IMR-90 (cell line): ENCODE measurements around the gene SSU72. TPM values are rescaled to one million over a fixed set of nuclear protein-coding genes. Genes with fewer than 3 reads are reported as not detected.

Experiments used
- ATAC-seq: fragments of 200-7000 bp; cut with Tn5 transposase; 2 replicates; pipeline ENCODE4 v1.9.1; 2020; ENCODE audit warnings: low read depth, mild to moderate bottlenecking, moderate library complexity
- BruUV-seq: library from RNA; stranded (reverse); fragments of 400-500 nt; replicated peaks from 2 replicates; lab custom pipeline; 2021; lab: Mats Ljungman, UMichigan
- CTCF ChIA-PET: fragments of 300-600 bp; formaldehyde crosslinking; extraction: SDS; loops from one replicate; lab custom pipeline; 2021; ENCODE audit warnings: antibody characterized with exemption; lab: Yijun Ruan, JAX
- POLR2A ChIA-PET: fragments of 300-600 bp; sonication (Branson Sonifier 250); formaldehyde crosslinking; loops from one replicate; lab custom pipeline; 2022; ENCODE audit warnings: antibody characterized with exemption; ENCODE audit not compliant: unreplicated experiment; lab: Charles Lee
- DNase-seq: peaks from one replicate; pipeline ENCODE4 v3.0.0; 2013
- H2AFZ ChIP-seq: replicated peaks from 2 replicates; pipeline ENCODE3; 2013; ENCODE audit warnings: low read length, mild to moderate bottlenecking; ENCODE audit not compliant: poor library complexity
- H2AK5ac ChIP-seq: 2 replicates; pipeline ENCODE4 v1.6.1; 2013; ENCODE audit warnings: low read depth, low read length, inconsistent platforms
- H2AK9ac ChIP-seq: replicated peaks from 2 replicates; pipeline ENCODE3; 2013; ENCODE audit warnings: mild to moderate bottlenecking, low read depth, low read length, moderate library complexity; ENCODE audit not compliant: poor library complexity
- H2BK120ac ChIP-seq: 2 replicates; pipeline ENCODE4 v1.6.1; 2013; ENCODE audit warnings: low read depth, low read length, inconsistent platforms
- H2BK15ac ChIP-seq: 3 replicates; pipeline ENCODE4 v1.6.1; 2013; ENCODE audit warnings: low read depth, low read length, inconsistent platforms
- H2BK20ac ChIP-seq: 2 replicates; pipeline ENCODE4 v1.6.1; 2013; ENCODE audit warnings: low read depth, mild to moderate bottlenecking, inconsistent platforms, low read length, moderate library complexity
- H2BK5ac ChIP-seq: 2 replicates; pipeline ENCODE4 v1.6.1; 2013; ENCODE audit warnings: mild to moderate bottlenecking, low read depth, low read length, inconsistent platforms; ENCODE audit not compliant: poor library complexity, severe bottlenecking
- H3K14ac ChIP-seq: replicated peaks from 2 replicates; pipeline ENCODE4 v1.6.1; 2013; ENCODE audit warnings: low read depth, low read length, inconsistent platforms
- H3K18ac ChIP-seq: 2 replicates; pipeline ENCODE4 v1.6.1; 2013; ENCODE audit warnings: low read depth, low read length, control low read depth
- H3K23ac ChIP-seq: 2 replicates; pipeline ENCODE4 v1.6.1; 2013; ENCODE audit warnings: low read depth, low read length, inconsistent platforms
- H3K27ac ChIP-seq: 2 replicates; pipeline ENCODE4 v1.5.1; 2013; ENCODE audit warnings: mild to moderate bottlenecking, control low read depth, low read length; ENCODE audit not compliant: insufficient read depth
- H3K27me3 ChIP-seq: 2 replicates; pipeline ENCODE4 v1.6.1; 2013; ENCODE audit warnings: low read length; ENCODE audit not compliant: control insufficient read depth, insufficient read depth
- H3K36me3 ChIP-seq: 2 replicates; pipeline ENCODE4 v1.6.1; 2013; ENCODE audit warnings: low read length, mixed read lengths; ENCODE audit not compliant: control insufficient read depth, insufficient read depth
- H3K4ac ChIP-seq: 2 replicates; pipeline ENCODE4 v1.6.1; 2013; ENCODE audit warnings: low read depth, low read length, inconsistent platforms
- H3K4me1 ChIP-seq: 2 replicates; pipeline ENCODE4 v1.6.1; 2013; ENCODE audit warnings: low read length, mixed read lengths; ENCODE audit not compliant: control insufficient read depth, insufficient read depth
- H3K4me2 ChIP-seq: 2 replicates; pipeline ENCODE4 v1.6.1; 2013; ENCODE audit warnings: low read depth, mild to moderate bottlenecking, control low read depth, low read length, moderate library complexity
- H3K4me3 ChIP-seq: 2 replicates; pipeline ENCODE4 v1.5.1; 2013; ENCODE audit warnings: low read depth, mild to moderate bottlenecking, control low read depth, low read length, moderate library complexity; ENCODE audit not compliant: insufficient read depth
- H3K56ac ChIP-seq: 2 replicates; pipeline ENCODE4 v1.6.1; 2013; ENCODE audit warnings: low read length, inconsistent platforms; ENCODE audit not compliant: insufficient read depth; ENCODE audit errors: extremely low read depth
- H3K79me1 ChIP-seq, 2 experiments: 2 replicates each; pipeline ENCODE4 v1.6.1; 2013; ENCODE audit warnings: low read length in 2 of 2, inconsistent platforms in 1 of 2, low read depth in 1 of 2
- H3K9ac ChIP-seq: 2 replicates; pipeline ENCODE4 v1.6.1; 2013; ENCODE audit warnings: low read depth, low read length, control low read depth
- H3K9me1 ChIP-seq: 2 replicates; pipeline ENCODE4 v1.6.1; 2013; ENCODE audit warnings: low read length, inconsistent platforms; ENCODE audit not compliant: insufficient read depth
- H3K9me3 ChIP-seq: 2 replicates; pipeline ENCODE4 v1.6.1; 2013; ENCODE audit warnings: low read length; ENCODE audit not compliant: control insufficient read depth, insufficient read depth
- H4K20me1 ChIP-seq: 2 replicates; pipeline ENCODE4 v1.6.1; 2013; ENCODE audit warnings: low read length, inconsistent platforms; ENCODE audit not compliant: insufficient read depth
- H4K5ac ChIP-seq: 2 replicates; pipeline ENCODE4 v1.6.1; 2013; ENCODE audit warnings: mild to moderate bottlenecking, low read depth, low read length, control low read depth
- H4K8ac ChIP-seq, 2 experiments: 2 replicates each; pipeline ENCODE4 v1.6.1; 2013; ENCODE audit warnings: low read depth in 2 of 2, low read length in 2 of 2, control low read depth in 1 of 2, inconsistent platforms in 1 of 2
- H4K91ac ChIP-seq: 2 replicates; pipeline ENCODE4 v1.6.1; 2013; ENCODE audit warnings: low read depth, low read length, inconsistent platforms; ENCODE audit not compliant: insufficient read depth
- MAZ ChIP-seq: IDR thresholded peaks from 2 replicates; pipeline ENCODE4 v1.6.1; 2012; ENCODE audit warnings: low read depth, mild to moderate bottlenecking, low read length, improper control_type of control experiment, moderate library complexity, borderline replicate concordance
- RCOR1 ChIP-seq: IDR thresholded peaks from 2 replicates; pipeline ENCODE4 v1.6.1; 2012; ENCODE audit warnings: mild to moderate bottlenecking, low read length, improper control_type of control experiment; ENCODE audit not compliant: insufficient replicate concordance
- RFX5 ChIP-seq: IDR thresholded peaks from 2 replicates; pipeline ENCODE4 v1.8.0; 2012; ENCODE audit warnings: low read depth, mild to moderate bottlenecking, low read length, moderate library complexity
- WGBS, 2 experiments: methylation state at CpG; one replicate each; pipeline versions ENCODE4 v1.1.5 to v1.1.7; 2013; ENCODE audit warnings: missing lambda C conversion rate in 2 of 2; ENCODE audit not compliant: insufficient read length in 1 of 2; ENCODE audit errors: extremely low coverage in 2 of 2; 5-methylcytosine and 5-hydroxymethylcytosine counted together
- dilution Hi-C: fragments of 300-500 bp; cut with HindIII; formaldehyde crosslinking; loops from one replicate; pipeline ENCODE4 v1.14.3; 2018; ENCODE audit warnings: low sequenced_read_pairs; ENCODE audit not compliant: unreplicated experiment
- in situ Hi-C: fragments of 300-500 bp; cut with MboI; formaldehyde crosslinking; loops from 3 replicates; pipeline ENCODE4 v1.14.3; 2019; ENCODE audit warnings: low sequenced_read_pairs, inconsistent platforms, mixed read lengths
- intact Hi-C: fragments of 100-400 bp; cut with micrococcal nuclease; formaldehyde crosslinking; loops from 2 replicates; pipeline ENCODE4 v1.10.0; 2022
- polyA plus RNA-seq, 3 experiments: library from polyadenylated mRNA; depleted of rRNA; stranded (reverse); fragments of >200 nt; gene quantifications; 2 replicates each; pipeline ENCODE4 v1.2.3, GENCODE V29; 2012; ENCODE audit warnings: low replicate concordance in 1 of 3
- total RNA-seq: library from RNA; depleted of rRNA; stranded (reverse); fragments of >200 nt; gene quantifications from 2 replicates; pipeline ENCODE4 v1.2.3, GENCODE V29; 2012

SSU72 gene
- total and polyA plus RNA-seq, 2 of the 4 experiments (the other 2 are of a cell fraction) = 33.7 to 88.4 TPM

- no peaks in the 10 kb centered on the region for H3K27me3 ChIP-seq
- H3K18ac ChIP-seq = no peak overlapping the region
- H2BK5ac ChIP-seq = no peak overlapping the region
- intact Hi-C loops (no loop called here), dilution Hi-C loops (no loop called here), in situ Hi-C loops (no loop called here)
- no peak overlapping the region for H3K4me3 ChIP-seq
- H2BK120ac ChIP-seq = no peak overlapping the region
- H2BK15ac ChIP-seq = no peak overlapping the region
- no peak; the same call in 1 of the 2 replicates for ATAC-seq
- H4K20me1 ChIP-seq = peaks cover 50% of the 10 kb centered on the region
- peak overlapping the region; percentile 28; the same call in 1 of the 2 replicates for H2AK5ac ChIP-seq
- no peak overlapping the region for H4K8ac ChIP-seq
- no TSS peak for BruUV-seq
- no peak overlapping the region for H4K5ac ChIP-seq
- DNase-seq = no peak
- no peak overlapping the region for H3K9ac ChIP-seq
- H2BK20ac ChIP-seq = no peak overlapping the region
- no peaks in the 10 kb centered on the region for H3K9me3 ChIP-seq
- no peak overlapping the region for H3K4ac ChIP-seq
- no peak overlapping the region for H3K14ac ChIP-seq
- H3K4me2 ChIP-seq = no peak overlapping the region
- H2AK9ac ChIP-seq = peak overlapping the region; percentile 67
- no peak overlapping the region for H4K91ac ChIP-seq
- H3K27ac ChIP-seq = no peak overlapping the region
- POLR2A ChIA-PET = no interaction called here
- no peak overlapping the region for H3K23ac ChIP-seq
- peaks cover 12% of the 10 kb centered on the region; the same call in 1 of the 2 replicates for H3K36me3 ChIP-seq
- H3K9me1 ChIP-seq = peaks cover 13% of the 10 kb centered on the region
- no peak for TF ChIP-seq MAZ
- no peak for TF ChIP-seq RFX5
- TF ChIP-seq RCOR1 = no peak
- 79% methylated on average over 8 of the region's 13 CpGs; no CpG with 5 or more reads in 1 of the 2 experiments for WGBS, 2 experiments
- CTCF ChIA-PET = no interaction called here
- no peak overlapping the region for H3K56ac ChIP-seq
- H3K4me1 ChIP-seq = peaks cover 5% of the 10 kb centered on the region; the same call in 1 of the 2 replicates
- H2AFZ ChIP-seq = peak overlapping the region; percentile 61
- peaks cover 14 to 78% of the 10 kb centered on the region in 2 experiments for H3K79me1 ChIP-seq
Observed at GRCh38 chr1:1554550-1554925, 20.1 kb downstream of the SSU72 start.
